GM19035 (cell line): Measurements from ENCODE around the gene PIGK.
"Not testable (repeated sequence)": the region's sequence is repeated elsewhere in the genome, so short reads cannot be mapped to it uniquely, and the experiment has no call there.

ENCODE experiments used
- ATAC-seq: cut with Tn5 transposase; IDR thresholded peaks from one replicate; pipeline ENCODE4 v1.9.1; 2021; ENCODE audit not compliant: unreplicated experiment

The PIGK gene

GRCh38 chr1:77197351-77197750 lies 21.9 kb downstream of the PIGK start:
- ATAC-seq, result no peak

- ATAC-seq, result no peak
These were observed 25.3 kb downstream of the PIGK start for GRCh38 chr1:77193951-77194350.

- no peak for ATAC-seq
These were observed 30.5 kb downstream of the PIGK start for GRCh38 chr1:77188770-77189169.

- ATAC-seq, result not testable (repeated sequence)
These were observed 32.3 kb downstream of the PIGK start for GRCh38 chr1:77186907-77187306.

GRCh38 chr1:77182083-77182482 lies 37.1 kb downstream of the PIGK start:
- ATAC-seq, result no peak

- no peak for ATAC-seq
These were observed 39.6 kb downstream of the PIGK start for GRCh38 chr1:77179632-77180031.

GRCh38 chr1:77175230-77175844 lies 43.9 kb downstream of the PIGK start:
- no peak for ATAC-seq

GRCh38 chr1:77170687-77171086 lies 48.5 kb downstream of the PIGK start:
- ATAC-seq, result no peak

- no peak for ATAC-seq
These were observed 50.9 kb downstream of the PIGK start for GRCh38 chr1:77168358-77168757.

GRCh38 chr1:77164434-77164944 lies 54.7 kb downstream of the PIGK start:
- no peak for ATAC-seq

GRCh38 chr1:77159706-77160105 lies 59.5 kb downstream of the PIGK start:
- not testable (repeated sequence) for ATAC-seq

GRCh38 chr1:77156214-77156613 lies 63.0 kb downstream of the PIGK start:
- ATAC-seq, result no peak

- no peak for ATAC-seq
These were observed 73.0 kb downstream of the PIGK start for GRCh38 chr1:77146270-77146669.

GRCh38 chr1:77143529-77144121 lies 75.6 kb downstream of the PIGK start:
- no peak for ATAC-seq

GRCh38 chr1:77139389-77139788 lies 79.8 kb downstream of the PIGK start:
- no peak for ATAC-seq

- no peak for ATAC-seq
These were observed 84.9 kb downstream of the PIGK start for GRCh38 chr1:77134359-77134758.

- no peak for ATAC-seq
These were observed 85.4 kb downstream of the PIGK start for GRCh38 chr1:77133731-77134358.

GRCh38 chr1:77126307-77126706 lies 92.9 kb downstream of the PIGK start:
- ATAC-seq, result peak; percentile 93

GRCh38 chr1:77121503-77121902 lies 97.7 kb downstream of the PIGK start:
- ATAC-seq, result no peak

GRCh38 chr1:77120950-77121349 lies 98.3 kb downstream of the PIGK start:
- no peak for ATAC-seq

- no peak for ATAC-seq
These were observed 100.5 kb downstream of the PIGK start for GRCh38 chr1:77118712-77119111.

GRCh38 chr1:77104672-77105071 lies 114.6 kb downstream of the PIGK start:
- ATAC-seq, result no peak
